ENCODE results near the gene SMYD3. TPM values are rescaled to one million over a fixed set of nuclear protein-coding genes. Genes with fewer than 3 reads are reported as not detected.
"Not testable (repeated sequence)": the region's sequence is repeated elsewhere in the genome, so short reads cannot be mapped to it uniquely, and the experiment has no call there.

SMYD3 gene
- polyA plus RNA-seq, 3 donors, result 4.8 to 12.4 (median 7.1) TPM

DNA sequence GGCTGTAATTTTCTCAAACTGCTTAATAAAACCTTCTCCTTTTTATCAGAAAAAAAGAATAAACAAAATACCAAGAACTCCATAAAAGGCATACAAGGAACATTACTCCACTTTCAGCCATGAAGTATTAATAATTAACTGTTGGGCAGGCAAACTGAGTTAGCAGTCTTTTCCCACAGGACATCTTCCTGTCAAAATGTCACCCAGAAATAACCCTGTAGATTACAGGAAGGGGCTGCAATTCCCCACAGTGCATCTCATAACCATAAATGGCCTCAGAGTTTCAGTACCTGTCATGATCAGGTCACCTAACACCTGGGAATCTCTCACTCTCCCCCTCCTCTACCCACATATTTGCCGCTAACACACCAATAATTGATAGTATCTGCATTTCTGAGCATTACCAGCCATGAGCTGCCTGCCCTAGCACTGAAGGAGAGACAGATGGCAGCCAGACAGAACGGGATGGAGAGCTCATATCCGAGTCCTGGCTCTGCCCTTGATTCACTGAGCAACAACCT lies 475.0 kb downstream of the SMYD3 start:
- no peak overlapping the region for H3K27ac ChIP-seq (ENCODE audit: low read depth, low read length)
- 45 to 76% (median 71%) methylated on average over 3 of the region's 3 CpGs for WGBS, 3 donors

DNA sequence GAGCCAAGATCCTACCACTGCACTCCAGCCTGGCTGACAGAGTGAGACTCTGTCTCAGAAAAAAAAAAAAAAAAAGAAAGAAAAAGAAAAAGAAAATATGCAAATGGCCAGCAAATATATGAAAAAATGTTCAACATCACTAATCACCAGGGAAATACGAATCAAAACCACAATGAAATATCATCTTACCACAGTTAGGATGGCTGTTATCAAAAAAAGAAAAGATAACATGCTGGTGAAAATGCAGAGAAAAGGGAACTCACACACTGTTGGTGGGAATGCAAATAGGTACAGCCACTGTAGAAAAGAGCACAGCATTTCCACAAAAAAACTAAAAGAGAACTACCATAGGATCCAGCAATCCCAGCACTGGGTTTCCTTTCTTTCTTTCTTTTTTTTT lies 477.5 kb downstream of the SMYD3 start:
- H3K27ac ChIP-seq (ENCODE audit: low read depth, low read length), result no peak overlapping the region
- 64 to 94% (median 81%) methylated on average over 1 of the region's 1 CpG for WGBS, 3 donors

DNA sequence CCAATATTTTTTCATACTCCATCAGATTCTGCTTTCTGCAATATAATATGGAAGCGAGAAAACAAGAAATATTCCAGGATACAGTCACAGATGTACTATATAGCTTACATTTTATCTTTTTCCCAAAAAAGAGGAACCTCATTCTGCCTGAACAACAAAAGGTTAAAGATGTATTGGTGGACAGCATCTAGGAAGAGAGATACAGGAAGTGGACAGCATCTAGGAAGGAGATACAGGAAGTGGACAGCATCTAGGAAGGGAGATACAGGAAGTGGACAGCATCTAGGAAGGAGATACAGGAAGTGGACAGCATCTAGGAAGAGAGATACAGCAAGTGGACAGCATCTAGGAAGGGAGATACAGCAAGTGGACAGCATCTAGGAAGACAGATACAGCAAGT lies 483.0 kb downstream of the SMYD3 start:
- not testable (repeated sequence) for H3K27ac ChIP-seq (ENCODE audit: low read depth, low read length)
- WGBS, 3 donors, result 92 to 97% (median 94%) methylated on average over 1 of the region's 1 CpG

DNA sequence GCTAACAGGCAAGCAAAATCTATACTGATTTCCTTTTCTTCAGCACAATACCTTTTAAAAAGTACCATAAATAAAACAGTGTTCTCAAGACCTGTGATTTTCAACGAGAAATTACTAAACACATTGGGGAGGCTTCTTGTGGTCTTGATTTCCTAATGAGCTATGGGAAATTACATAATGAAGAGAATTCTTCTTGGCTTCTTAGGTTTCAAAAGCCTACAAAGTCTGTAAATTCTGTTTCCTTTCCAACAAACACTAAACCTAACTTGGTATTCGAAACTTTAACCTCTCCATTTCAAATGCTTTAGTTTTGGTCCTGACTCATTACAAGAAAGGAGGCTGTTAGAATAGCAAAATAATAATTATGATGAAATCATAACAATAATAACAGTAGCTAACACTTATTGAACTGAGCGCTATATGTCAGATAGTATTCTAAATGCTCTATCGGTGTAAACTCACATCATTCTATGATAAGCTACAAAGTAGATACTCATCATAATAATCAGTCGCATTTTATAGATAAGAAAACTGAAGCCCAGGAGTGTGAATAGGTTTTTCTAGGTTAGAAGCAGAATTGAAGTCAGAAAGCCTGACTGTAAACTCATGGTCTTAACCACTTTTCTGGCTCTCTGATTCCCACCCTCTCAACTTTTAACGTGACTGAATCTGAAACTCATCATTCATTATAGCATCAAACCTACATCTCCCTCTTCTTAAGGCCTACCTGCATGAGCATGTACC lies 486.7 kb downstream of the SMYD3 start:
- 64 to 74% (median 69%) methylated on average over 6 of the region's 6 CpGs for WGBS, 3 donors

DNA sequence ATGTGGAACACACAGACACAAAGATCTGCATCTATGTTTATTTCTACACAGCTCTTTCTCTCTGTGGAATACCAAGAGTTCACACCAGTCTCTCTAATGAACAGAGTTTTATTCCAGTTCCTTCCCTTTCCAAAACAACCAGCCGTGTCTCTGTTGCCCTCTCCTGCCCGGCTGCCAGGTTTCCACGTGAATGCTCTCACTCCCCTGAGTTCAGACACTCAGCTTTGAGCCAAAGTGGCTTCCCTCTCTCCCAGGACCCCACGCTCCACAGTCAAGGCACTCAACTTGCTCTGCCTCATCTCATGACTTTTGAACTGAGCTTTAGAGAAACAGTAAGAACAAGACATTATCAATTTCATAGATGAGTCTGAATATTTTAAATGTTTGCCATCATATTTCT lies 488.9 kb downstream of the SMYD3 start:
- WGBS, 3 donors, result 75 to 84% (median 76%) methylated on average over 4 of the region's 4 CpGs

More for the DNA sequence above, 486.7 kb downstream of the SMYD3 start:
- H3K27ac ChIP-seq (ENCODE audit: low read depth, low read length), result no peak overlapping the region

DNA sequence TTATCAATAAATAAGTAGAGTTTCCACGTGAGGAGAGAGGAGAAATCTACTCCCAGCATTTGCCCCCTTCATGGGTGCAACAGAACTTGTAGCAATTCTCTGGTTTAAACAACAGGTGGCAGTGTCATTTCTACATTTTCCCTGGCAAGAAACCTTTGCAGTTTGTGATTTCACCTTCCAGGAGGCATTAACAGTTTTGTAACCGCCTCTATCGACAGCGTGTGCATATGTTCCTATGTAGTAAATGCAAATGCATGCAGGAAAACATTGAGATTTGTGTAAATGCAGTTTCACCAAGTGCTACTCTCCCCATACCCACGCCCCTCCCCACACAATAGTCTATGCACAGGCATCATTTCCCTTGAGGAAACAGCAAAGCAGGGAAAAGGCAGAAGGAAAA lies 494.7 kb downstream of the SMYD3 start:
- H3K27ac ChIP-seq (ENCODE audit: low read depth, low read length), result no peak overlapping the region
- 19 to 23% (median 21%) methylated on average over 5 of the region's 5 CpGs for WGBS, 3 donors

More for the DNA sequence above, 488.9 kb downstream of the SMYD3 start:
- no peak overlapping the region for H3K27ac ChIP-seq (ENCODE audit: low read depth, low read length)

DNA sequence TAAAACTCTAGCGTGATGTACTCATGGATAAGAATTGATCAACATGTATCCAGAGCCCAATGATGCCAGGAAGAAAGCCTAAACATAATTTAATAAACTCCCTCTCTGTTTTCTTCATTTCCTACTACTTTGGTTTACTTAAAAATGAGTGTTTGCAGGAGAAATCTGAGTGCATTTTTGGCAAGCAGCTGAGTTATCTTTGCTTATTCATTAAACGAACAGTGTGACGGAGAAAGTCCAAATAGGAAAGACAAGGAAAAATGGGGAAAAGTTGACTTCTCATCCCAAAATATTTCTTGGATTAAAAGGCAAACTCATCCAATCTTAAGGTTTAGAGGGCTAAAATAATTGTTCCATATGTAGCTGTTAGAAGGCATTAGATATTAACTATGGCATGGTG lies 496.7 kb downstream of the SMYD3 start:
- 87 to 91% (median 89%) methylated on average over 3 of the region's 3 CpGs for WGBS, 3 donors

DNA sequence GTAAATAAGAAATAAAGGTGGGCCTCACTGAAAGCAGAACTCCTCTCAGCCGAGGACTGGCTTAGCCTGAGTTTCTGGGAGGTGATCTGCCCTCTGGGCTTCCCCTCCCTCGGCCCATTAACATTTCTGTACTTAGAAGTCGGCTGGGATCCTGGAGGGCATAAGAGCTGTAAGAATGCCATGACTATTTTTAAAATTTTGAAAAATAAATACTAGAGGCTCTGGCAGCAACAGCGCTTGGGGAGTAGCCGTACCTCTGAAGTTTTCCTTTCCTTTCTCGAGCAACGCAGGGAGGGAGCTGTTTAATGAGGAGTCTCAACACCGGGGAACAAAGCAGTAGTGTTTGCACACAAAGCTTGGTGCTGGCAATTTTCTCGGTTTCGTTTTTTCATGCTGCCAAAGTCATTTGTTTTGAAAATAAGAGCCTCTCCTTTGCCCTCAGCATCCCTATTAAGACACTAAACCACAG lies 498.7 kb downstream of the SMYD3 start:
- H3K27ac ChIP-seq (ENCODE audit: low read depth, low read length), result no peak overlapping the region
- 70 to 83% (median 78%) methylated on average over 10 of the region's 10 CpGs for WGBS, 3 donors

More for the DNA sequence above, 496.7 kb downstream of the SMYD3 start:
- no peak overlapping the region for H3K27ac ChIP-seq (ENCODE audit: low read depth, low read length)

DNA sequence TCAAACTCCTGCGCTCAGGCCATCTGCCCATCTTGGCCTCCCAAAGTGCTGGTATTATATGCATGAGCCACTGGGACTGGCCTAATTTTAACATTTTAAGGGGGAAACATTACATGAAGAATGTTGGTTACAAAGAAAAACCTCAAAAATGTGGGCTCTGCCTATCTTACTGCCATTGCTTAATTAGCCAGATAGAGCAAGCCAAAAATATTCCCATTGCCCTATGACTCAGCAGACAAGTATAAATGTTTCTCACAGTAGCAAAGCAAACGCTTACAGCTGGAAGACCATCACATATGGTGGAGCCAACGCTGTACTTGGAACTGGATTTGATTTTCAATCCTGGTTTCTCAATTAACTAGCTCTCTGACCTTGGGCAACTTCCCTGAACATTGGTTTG lies 502.0 kb downstream of the SMYD3 start:
- no peak overlapping the region for H3K27ac ChIP-seq (ENCODE audit: low read depth, low read length)

DNA sequence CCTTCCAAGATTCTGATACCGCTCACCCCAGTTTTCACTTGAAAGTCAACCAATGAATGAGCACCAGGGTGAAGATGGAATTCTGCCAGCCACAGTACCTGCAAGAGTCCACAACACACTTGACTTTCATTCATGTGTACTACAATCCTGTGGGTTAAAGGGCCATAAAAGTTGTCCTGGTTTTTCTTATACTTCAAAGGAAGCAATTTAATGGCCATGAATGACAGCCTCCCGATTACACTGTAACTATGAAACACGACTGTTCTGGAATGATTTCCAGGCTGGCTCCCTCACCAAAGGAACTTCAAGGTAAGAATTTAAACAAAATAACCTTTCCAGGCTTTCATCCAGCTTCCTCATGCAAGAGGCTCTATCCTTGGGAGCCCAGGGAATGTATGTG lies 502.8 kb downstream of the SMYD3 start:
- no peak overlapping the region for H3K27ac ChIP-seq (ENCODE audit: low read depth, low read length)
- WGBS, 3 donors, result 56 to 81% (median 73%) methylated on average over 3 of the region's 3 CpGs

More for the DNA sequence above, 502.0 kb downstream of the SMYD3 start:
- 55 to 80% (median 56%) methylated on average over 3 of the region's 3 CpGs for WGBS, 3 donors

DNA sequence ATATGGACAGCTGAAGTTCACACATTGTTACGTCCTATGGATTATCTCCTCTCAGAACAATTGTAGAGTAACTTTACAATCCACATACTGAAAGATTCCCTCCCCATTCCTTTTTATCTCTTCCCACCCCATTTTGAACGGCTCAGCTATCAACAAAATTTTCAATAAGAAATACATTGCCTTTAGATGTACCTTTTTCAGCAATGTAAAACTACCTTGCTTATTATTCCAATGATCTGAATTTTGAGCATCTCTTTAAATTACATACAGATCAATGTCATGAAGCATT lies 503.7 kb downstream of the SMYD3 start:
- WGBS, 3 donors, result 43 to 69% (median 57%) methylated on average over 2 of the region's 2 CpGs
- no peak overlapping the region for H3K27ac ChIP-seq (ENCODE audit: low read depth, low read length)

DNA sequence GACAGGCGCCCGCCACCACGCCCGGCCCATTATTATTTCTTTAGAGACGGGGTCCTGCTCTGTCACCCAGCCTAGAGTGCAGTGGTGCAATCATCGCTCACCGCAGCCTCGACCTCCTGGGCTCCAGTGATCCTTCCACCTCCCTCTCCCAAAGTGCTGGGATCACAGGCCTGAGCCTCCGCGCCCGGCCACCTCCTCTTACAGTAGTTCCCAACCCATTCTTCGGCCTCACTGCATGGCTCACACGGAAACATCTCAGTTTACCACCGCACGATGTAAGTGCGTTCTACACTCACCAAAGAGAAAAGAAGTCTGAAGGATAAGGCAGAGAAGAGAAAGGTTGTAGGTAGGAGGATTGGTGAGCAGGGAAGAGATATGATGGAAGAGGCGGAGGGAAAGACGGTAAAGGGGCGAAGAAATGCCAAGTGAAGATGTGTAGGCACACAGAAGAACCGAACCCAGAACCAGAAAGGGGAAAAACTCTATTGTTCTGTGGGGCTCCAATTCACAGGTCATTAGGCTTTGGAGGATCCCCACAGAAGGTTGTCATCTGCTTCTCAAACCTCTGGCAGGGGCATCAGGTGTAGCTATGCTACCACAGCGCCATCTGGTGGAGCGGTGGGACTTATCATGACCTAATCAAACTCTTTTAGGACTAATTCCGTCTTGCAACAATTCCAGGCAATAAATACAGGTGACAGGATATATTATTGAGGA lies 504.2 kb downstream of the SMYD3 start:
- no peak overlapping the region for H3K27ac ChIP-seq (ENCODE audit: low read depth, low read length)
- WGBS, 3 donors, result 76 to 81% (median 80%) methylated on average over 23 of the region's 23 CpGs

DNA sequence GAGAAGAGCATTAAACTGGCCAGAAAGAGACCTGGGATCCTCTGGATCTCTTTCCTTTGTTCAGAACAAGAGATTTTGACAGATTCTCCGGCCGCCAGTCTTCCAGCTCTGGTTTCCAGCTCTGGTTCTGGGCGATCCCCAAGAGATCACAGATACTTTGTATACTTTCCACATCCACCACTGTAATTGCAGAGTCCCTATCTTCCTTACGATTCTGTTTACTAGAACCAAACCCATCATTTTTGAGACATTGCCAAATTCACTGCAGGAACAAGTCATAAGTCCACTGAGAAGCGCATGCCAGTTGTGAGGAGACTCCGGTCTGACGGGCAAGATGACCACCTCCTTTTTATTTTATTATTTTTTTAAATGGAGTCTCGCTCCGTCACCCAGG lies 505.2 kb downstream of the SMYD3 start:
- H3K27ac ChIP-seq (ENCODE audit: low read depth, low read length), result no peak overlapping the region
- WGBS, 3 donors, result 79 to 84% (median 81%) methylated on average over 9 of the region's 9 CpGs

DNA sequence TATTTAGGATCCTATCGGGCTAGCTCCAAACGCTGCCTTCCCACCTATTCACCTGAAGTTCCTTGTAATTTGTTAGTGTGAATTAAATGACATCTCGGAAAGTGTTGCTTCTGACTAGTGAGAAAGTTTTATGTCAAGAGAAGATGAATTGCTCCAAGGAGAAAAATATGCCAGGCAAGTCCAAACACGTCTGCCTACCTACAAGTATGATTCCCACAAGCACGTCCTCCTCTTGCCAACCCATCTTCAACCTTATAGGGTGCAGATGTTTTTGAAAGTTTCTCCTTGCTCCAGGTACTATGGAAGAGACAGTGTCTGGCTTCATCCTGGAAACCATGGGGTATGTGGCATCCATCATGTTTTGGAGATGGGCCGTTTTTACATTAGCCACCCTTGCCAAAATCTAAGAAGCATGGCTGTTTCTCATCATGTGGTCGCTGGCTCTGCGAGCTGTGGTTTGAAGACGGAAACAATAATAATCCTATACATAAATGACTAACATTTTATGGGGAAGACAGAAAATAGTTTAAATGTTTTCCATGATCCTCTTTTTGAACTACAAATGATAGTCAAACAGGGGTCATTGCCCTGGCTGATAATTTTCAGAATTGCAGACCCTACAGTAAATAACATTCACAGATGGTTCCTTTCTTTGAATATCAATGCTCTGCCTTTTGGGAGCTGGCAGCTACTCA lies 505.8 kb downstream of the SMYD3 start:
- no peak overlapping the region for H3K27ac ChIP-seq (ENCODE audit: low read depth, low read length)
- 90 to 92% (median 92%) methylated on average over 9 of the region's 9 CpGs for WGBS, 3 donors

DNA sequence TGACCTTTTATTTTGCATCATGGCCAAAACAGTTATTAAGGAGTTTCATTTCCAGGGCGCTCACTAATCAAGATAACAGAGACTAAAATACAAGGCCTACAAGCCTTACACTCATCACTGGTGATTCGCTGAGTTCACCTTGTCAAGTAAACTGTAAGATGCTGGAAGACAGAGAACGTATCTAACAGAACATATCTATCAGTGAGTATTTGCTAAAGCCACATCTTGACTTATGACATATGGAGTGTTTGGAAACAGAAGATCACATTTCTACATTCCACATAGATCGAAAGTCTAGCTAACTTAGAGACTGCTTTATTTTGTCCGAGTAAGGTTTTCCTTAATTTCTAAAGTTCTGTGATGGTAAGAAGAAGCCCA lies 506.5 kb downstream of the SMYD3 start:
- H3K27ac ChIP-seq (ENCODE audit: low read depth, low read length), result no peak overlapping the region
- 95 to 97% (median 96%) methylated on average over 5 of the region's 5 CpGs for WGBS, 3 donors

DNA sequence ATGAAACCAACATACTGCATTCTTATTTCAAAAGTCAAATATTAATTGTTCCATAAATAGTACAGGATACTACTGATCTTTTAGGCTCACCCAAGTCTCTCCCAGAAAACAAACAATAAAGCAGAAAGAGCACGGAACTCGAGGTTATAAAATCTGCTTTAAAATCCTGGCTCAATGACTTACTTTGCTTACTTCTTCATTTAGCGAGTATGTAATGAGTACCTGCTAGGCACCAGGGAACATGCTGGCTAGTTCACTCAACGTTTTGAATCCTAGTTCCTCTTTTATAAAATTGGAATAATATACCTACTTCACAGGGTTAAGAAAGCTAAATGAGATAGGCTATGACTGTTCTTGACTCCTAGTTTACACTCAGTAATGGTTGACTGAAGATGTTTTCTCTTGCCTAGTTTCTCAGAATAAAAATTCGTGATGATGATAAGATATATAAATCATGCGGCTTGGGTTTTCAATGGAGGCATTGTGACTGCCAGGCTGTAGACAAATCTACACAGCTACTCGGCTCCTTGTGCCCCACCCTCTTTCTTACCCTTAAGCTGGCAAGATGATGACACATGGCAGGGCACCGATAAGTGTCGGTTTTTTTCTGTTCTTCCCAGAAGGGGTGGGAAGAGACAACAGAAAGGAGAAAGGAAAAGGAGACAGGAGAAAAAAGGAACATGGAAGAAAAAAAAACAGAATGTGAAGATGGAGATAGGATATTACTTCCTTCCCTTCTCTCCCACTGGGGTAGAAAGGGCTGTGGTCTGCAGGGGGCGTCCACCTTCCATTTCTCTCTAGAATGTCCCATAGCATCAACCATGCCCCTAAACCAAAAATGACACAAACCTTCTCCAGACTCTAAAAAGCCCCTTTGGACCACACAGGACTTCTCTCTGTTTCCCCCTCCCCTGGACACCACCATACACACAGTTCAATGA lies 507.1 kb downstream of the SMYD3 start:
- 56 to 69% (median 63%) methylated on average over 10 of the region's 10 CpGs for WGBS, 3 donors
- H3K27ac ChIP-seq (ENCODE audit: low read depth, low read length), result no peak overlapping the region

DNA sequence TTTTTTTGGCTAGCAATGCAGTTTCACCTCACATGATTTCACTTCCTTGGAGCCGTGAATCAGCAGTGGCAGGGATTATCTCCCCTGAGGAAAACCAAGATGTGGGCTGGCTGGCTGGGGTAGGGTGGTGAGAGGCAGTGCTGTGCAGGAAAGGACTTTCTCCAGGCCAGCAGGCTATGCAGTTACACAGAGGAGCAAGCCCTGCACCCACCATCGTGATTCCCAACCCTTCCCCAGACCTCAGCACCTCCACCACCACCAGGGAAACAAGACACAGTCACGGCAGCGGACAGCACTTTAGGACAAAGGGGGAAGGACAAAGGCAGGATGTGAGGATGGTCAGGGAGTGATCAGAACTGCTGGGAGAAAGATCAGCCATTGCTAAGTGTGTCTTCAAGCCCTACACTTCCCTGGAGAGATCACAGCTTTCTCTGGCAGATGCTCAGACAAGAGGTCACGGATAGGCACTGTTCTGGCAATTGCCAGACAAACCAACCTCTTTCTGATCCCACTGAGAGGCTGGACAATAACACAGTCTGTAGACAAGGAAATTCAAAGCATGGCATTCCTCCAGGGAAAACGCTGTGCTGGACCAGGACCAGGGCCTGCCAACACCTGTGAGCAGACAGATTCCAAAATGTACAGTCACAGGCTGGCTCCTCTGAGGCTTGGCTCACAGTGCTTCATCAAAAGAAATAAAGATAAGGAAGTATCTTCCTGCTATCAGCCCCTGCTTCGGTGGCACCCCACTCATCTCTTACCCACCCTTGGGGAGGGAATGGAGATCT lies 509.4 kb downstream of the SMYD3 start:
- 57 to 79% (median 64%) methylated on average over 7 of the region's 7 CpGs for WGBS, 3 donors
- no peak overlapping the region for H3K27ac ChIP-seq (ENCODE audit: low read depth, low read length)

All from adipose tissue (tissue), 3 donors.